Measurements from ENCODE around the gene RABGAP1L. TPM values are rescaled to one million over a fixed set of nuclear protein-coding genes. Genes with fewer than 3 reads are reported as not detected.

Gene RABGAP1L
- total RNA-seq, 4 donors from 2014 or later: 31.2 to 115 (median 62.5) TPM

- TF ChIP-seq EP300 (IDR thresholded peaks at IDR 0.05): no peak
- TF ChIP-seq POLR2AphosphoS5 (IDR thresholded peaks at IDR 0.05): no peak
- no peak for TF ChIP-seq CTCF (IDR thresholded peaks at IDR 0.05)
- no peak for TF ChIP-seq POLR2A (IDR thresholded peaks at IDR 0.05)
- 13 to 33% methylated on average over 1 of the region's 1 CpG for WGBS, 2 donors (ENCODE audit: low coverage in 1 of 2)
- H3K9me3 ChIP-seq: no peaks in the 10 kb centered on the region
- H3K27ac ChIP-seq: no peak overlapping the region
- H3K4me1 ChIP-seq: no peaks in the 10 kb centered on the region
- H3K36me3 ChIP-seq: no peaks in the 10 kb centered on the region
- no peak for ATAC-seq
- no peaks in the 10 kb centered on the region for H3K27me3 ChIP-seq
- H3K4me3 ChIP-seq: no peak overlapping the region
These were observed 755.7 kb downstream of the RABGAP1L start for GRCh38 chr1:174914991-174915390.

- H3K27ac ChIP-seq: no peak overlapping the region
- 81 to 100% methylated on average over 3 of the region's 3 CpGs for WGBS, 2 donors (ENCODE audit: low coverage in 1 of 2)
- H3K27me3 ChIP-seq: no peaks in the 10 kb centered on the region
- no peaks in the 10 kb centered on the region for H3K9me3 ChIP-seq
- ATAC-seq: no peak
- H3K4me1 ChIP-seq: no peaks in the 10 kb centered on the region
- no peaks in the 10 kb centered on the region for H3K36me3 ChIP-seq
- TF ChIP-seq POLR2A (IDR thresholded peaks at IDR 0.05) (no peak), CTCF (IDR thresholded peaks at IDR 0.05) (no peak)
- no peak overlapping the region for H3K4me3 ChIP-seq
These were observed 757.5 kb downstream of the RABGAP1L start for GRCh38 chr1:174916846-174917245.

- ATAC-seq: no peak
- Histone ChIP-seq H3K9me3 (no peaks in the 10 kb centered on the region), H3K27ac (no peak overlapping the region), H3K27me3 (no peaks in the 10 kb centered on the region), H3K4me3 (no peak overlapping the region), H3K4me1 (no peaks in the 10 kb centered on the region), H3K36me3 (no peaks in the 10 kb centered on the region)
- 80 to 100% methylated on average over 1 of the region's 1 CpG for WGBS, 2 donors (ENCODE audit: low coverage in 1 of 2)
- TF ChIP-seq CTCF (IDR thresholded peaks at IDR 0.05) (no peak), EP300 (IDR thresholded peaks at IDR 0.05) (no peak), POLR2A (IDR thresholded peaks at IDR 0.05) (no peak), POLR2AphosphoS5 (IDR thresholded peaks at IDR 0.05) (no peak)
These were observed 760.8 kb downstream of the RABGAP1L start for GRCh38 chr1:174920093-174920492.

- WGBS, 2 donors (ENCODE audit: low coverage in 1 of 2): 90 to 100% methylated on average over 2 to 4 of the region's 5 CpGs
- no peak for ATAC-seq
- Histone ChIP-seq H3K27ac (no peak overlapping the region), H3K36me3 (no peaks in the 10 kb centered on the region), H3K4me3 (no peak overlapping the region), H3K9me3 (no peaks in the 10 kb centered on the region), H3K27me3 (no peaks in the 10 kb centered on the region), H3K4me1 (no peaks in the 10 kb centered on the region)
- no peak for TF ChIP-seq CTCF (IDR thresholded peaks at IDR 0.05)
- no peak for TF ChIP-seq EP300 (IDR thresholded peaks at IDR 0.05)
- TF ChIP-seq POLR2A (IDR thresholded peaks at IDR 0.05): no peak
- no peak for TF ChIP-seq POLR2AphosphoS5 (IDR thresholded peaks at IDR 0.05)
These were observed 762.8 kb downstream of the RABGAP1L start for GRCh38 chr1:174922121-174922520.

GRCh38 chr1:174923820-174924219 is 764.5 kb downstream of the RABGAP1L start:
- Histone ChIP-seq H3K27ac (no peak overlapping the region), H3K27me3 (no peaks in the 10 kb centered on the region), H3K4me3 (no peak overlapping the region), H3K36me3 (no peaks in the 10 kb centered on the region), H3K4me1 (no peaks in the 10 kb centered on the region), H3K9me3 (no peaks in the 10 kb centered on the region)
- no peak for TF ChIP-seq POLR2AphosphoS5 (IDR thresholded peaks at IDR 0.05)
- no peak for TF ChIP-seq CTCF (IDR thresholded peaks at IDR 0.05)
- no peak for TF ChIP-seq POLR2A (IDR thresholded peaks at IDR 0.05)
- no peak for TF ChIP-seq EP300 (IDR thresholded peaks at IDR 0.05)
- 20 to 85% methylated on average over 1 to 5 of the region's 5 CpGs for WGBS, 2 donors (ENCODE audit: low coverage in 1 of 2)
- no peak for ATAC-seq

Data from gastroesophageal sphincter (tissue), 4 donors.